GM21515 (cell line): ENCODE data around the gene ID4.
"Not testable (repeated sequence)": the region's sequence is repeated elsewhere in the genome, so short reads cannot be mapped to it uniquely, and the experiment has no call there.

Experiments used
- ATAC-seq: cut with Tn5 transposase; IDR thresholded peaks from one replicate; pipeline ENCODE4 v1.9.1; 2021; ENCODE audit not compliant: unreplicated experiment

ID4 gene

DNA sequence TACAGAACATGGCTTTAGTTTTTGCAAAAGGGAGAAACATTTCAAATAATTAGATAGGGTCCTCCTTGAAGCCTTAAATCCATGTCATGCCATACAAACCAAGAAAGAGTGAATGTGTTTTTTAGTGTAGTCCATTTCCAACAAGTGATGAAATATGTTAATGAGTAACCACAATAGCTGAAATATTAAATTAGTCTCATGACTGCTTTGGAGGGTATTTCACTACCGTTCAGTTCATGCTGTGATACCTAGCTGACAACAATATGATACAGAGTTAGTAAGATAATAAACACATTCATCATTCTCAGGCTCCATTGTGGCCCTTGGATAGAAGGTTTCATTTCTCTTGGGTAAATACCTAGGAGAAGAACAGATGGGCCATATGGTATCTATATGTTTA, 5.8 kb upstream of the ID4 start:
- no peak for ATAC-seq

- no peak for ATAC-seq
These were observed 3.2 kb upstream of the ID4 start for GRCh38 chr6:19833947-19834346.

DNA sequence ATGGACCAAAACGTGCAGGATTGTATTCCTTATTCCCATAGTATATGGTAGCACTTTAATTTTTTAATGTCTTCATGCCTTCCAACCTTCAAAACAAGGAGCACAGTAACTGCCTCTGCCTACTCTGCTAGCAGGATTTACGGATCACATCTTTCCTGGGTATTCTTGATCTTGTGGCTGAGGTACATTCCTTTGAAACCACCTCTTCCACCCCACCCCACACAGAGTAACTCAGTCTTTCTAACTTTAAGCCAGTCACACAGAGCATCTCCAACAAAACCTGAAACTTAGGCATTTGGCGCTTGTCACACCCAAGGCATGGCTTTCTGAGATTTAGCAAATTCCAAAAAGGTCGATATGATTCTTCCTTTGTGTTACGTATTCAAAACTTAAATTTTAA, 2.3 kb upstream of the ID4 start:
- no peak for ATAC-seq

- no peak for ATAC-seq
These were observed 1.6 kb upstream of the ID4 start for GRCh38 chr6:19835605-19836004.

DNA sequence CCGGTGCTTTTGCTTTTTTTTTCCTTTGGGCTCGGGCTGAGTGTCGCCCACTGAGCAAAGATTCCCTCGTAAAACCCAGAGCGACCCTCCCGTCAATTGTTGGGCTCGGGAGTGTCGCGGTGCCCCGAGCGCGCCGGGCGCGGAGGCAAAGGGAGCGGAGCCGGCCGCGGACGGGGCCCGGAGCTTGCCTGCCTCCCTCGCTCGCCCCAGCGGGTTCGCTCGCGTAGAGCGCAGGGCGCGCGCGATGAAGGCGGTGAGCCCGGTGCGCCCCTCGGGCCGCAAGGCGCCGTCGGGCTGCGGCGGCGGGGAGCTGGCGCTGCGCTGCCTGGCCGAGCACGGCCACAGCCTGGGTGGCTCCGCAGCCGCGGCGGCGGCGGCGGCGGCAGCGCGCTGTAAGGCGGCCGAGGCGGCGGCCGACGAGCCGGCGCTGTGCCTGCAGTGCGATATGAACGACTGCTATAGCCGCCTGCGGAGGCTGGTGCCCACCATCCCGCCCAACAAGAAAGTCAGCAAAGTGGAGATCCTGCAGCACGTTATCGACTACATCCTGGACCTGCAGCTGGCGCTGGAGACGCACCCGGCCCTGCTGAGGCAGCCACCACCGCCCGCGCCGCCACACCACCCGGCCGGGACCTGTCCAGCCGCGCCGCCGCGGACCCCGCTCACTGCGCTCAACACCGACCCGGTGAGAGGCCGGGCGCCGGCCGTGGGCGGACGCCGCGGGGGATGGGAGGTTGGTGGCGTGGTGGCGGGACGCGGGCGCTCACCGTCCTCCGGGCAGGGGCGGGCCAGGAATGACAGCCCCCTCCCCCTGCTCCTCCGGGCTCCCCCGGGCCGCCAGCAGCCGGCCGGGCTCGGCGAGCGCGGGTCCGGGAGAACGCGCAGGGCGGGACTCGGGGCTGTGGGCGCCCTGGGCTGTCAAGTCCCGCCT, 606 bp downstream of the ID4 start:
- ATAC-seq = no peak

DNA sequence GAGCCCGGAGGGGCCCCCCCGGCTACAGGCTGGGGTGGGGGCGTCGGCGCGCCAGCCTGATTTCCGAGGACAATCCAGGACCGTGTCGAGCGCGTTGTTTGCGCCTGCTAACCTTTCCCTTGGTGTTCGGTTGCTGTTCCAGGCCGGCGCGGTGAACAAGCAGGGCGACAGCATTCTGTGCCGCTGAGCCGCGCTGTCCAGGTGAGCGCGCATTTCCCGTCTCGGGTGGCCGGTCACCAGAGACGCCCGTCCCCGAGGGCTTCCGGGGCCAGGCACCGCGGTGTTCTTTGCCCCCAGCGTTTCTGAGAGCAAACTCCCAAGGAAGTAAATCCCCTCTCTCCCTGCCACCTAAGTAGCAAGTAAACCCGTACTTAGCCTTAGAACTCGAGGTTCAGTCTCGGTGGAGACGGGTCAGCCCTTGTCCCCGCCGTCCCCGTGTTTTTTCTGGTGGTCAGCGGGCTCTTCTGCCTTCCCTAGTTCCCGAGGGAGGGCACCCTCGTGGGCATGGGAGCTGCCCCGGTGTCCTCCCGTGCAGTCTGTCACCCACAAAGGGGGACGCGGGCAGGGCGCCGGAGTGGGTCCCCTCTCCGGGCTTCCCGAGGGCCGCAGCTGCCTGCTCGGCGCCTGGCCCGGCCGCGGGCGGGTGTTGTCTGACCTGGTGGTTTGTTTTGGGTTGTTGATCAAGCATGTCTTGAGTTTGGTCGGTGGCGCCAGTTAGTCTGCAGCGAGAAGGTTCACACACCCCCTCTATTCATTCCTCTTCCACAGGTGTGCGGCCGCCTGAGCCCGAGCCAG, 1.5 kb downstream of the ID4 start:
- ATAC-seq = no peak

DNA sequence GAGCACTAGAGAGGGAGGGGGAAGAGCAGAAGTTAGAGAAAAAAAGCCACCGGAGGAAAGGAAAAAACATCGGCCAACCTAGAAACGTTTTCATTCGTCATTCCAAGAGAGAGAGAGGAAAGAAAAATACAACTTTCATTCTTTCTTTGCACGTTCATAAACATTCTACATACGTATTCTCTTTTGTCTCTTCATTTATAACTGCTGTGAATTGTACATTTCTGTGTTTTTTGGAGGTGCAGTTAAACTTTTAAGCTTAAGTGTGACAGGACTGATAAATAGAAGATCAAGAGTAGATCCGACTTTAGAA, 2.0 kb downstream of the ID4 start:
- ATAC-seq = no peak

- no peak for ATAC-seq
These were observed 2.6 kb downstream of the ID4 start for GRCh38 chr6:19839788-19840187.

DNA sequence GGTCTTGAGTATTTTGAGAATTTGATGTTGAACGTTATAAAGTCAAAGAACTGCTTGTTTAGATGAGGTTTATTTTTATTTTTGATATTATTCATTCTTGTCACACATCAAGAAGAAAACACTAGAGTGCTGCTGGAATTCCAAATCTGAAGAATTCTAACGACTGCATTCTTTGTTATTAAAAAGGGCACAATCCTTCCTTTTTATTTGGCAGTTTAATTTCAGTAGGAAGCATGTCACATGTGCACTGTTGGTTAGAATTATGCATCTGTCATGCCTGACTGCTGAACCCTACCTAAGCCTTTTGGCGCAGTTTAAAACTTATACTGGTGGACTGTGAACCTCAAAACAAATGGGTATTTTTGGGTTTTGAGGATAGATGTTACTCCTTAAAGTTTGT, 4.0 kb downstream of the ID4 start:
- no peak for ATAC-seq

DNA sequence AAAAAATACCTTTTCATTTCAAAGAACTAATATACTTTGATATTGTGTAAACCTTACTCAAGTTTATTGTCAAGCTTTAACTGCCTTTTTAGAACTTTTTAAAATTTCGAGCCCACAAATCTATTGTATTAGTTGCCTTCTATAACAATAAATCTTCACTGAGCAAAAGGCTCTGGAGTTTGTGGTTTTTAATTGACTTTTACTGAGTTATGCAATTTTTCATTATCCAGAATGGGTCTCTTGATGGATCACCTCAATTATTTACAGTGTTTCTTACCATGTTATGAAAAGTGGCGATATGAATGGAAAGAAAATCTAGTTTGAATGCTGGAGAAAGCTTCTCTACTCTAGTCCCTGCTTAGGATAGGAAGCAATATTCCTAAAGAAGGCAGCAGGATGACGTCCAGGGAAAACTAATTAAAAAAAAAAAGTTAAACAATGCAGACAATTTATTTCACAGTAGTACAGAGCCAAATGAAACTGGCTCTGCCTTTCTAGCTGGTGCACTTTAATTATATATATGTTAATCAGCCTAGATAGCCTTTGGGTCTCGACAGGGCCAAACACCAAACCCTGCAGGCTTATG, 5.0 kb downstream of the ID4 start:
- ATAC-seq = no peak

- no peak for ATAC-seq
These were observed 7.5 kb downstream of the ID4 start for GRCh38 chr6:19844689-19845088.

GRCh38 chr6:19845266-19846041, 8.3 kb downstream of the ID4 start:
- no peak for ATAC-seq

- no peak for ATAC-seq
These were observed 11.4 kb downstream of the ID4 start for GRCh38 chr6:19848465-19849029.

GRCh38 chr6:19849196-19849595, 12.0 kb downstream of the ID4 start:
- no peak for ATAC-seq

DNA sequence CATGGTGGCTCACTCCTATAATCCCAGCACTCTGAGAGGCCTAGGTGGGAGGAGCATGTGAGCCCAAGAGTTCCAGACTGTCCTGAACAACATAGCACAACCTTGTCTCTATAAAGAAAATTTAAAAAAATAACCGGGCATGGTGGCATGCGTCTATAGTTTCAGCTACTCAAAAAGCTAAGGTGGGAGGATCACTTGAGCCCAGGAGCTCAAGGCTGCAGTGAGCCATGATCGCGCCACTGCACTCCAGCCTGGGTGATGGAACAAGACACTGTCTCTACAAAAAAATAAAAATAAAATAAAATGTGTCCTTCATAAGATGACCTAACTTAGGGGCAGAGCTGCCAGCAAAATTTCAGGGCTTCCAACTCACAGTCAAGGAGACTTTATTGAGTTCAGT, 12.6 kb downstream of the ID4 start:
- ATAC-seq = no peak

- no peak for ATAC-seq
These were observed 14.3 kb downstream of the ID4 start for GRCh38 chr6:19851241-19852089.

DNA sequence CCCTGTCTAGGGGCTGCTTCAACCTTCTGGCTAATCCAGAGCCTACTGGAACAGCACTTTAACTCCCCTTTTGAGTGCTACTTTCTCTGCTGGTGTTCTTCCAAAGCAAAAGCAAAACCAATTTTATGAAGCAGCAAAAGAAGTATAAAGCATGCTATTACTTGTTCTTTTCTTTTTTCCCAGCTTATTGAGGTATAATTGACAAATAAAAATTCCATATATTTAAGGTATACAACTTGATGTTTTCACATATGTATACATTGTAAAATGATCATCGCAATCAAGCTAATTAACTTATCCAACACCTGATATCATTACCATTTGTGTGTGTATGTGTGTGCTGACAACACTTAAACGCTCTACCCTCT, 14.9 kb downstream of the ID4 start:
- ATAC-seq = no peak

DNA sequence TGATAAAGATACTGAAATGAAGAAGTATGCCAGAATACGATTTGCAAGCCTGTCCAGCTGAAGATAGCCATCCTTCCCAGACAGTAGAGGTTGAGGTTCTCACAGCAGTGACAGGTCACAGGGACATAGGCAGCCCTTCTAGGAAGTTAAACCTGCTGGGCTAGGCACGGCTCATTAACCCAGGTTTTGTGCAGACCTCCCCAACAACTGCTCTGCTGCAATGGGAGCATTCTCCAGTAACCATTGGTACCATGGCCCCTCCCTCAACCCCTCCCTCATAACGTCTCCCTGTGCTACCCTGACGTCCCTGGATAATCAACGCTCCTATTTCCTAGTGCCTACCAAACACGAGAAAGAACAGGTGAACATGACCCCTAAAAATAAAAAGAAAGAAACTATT, 15.8 kb downstream of the ID4 start:
- no peak for ATAC-seq

DNA sequence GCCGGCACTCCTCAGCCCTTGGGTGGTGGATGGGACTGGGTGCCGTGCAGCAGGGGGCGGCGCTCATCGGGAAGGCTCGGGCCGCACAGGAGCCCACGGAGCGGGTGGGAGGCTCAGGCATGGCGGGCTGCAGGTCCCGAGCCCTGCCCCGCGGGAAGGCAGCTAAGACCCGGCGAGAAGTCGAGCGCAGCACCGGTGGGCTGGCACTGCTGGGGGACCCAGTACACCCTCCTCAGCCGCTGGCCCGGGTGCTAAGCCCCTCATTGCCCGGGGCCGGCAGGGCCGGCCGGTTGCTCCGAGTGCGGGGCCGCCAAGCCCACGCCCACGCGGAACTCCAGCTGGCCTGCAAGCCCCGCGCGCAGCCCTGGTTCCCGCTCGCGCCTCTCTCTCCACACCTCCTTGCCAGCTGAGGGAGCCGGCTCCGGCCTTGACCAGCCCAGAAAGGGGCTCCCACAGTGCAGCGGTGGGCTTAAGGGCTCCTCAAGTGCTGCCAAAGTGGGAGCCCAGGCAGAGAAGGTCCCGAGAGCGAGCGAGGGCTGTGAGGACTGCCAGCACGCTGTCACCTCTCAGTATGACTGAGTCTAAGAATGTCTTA, 17.3 kb downstream of the ID4 start:
- ATAC-seq = not testable (repeated sequence)

DNA sequence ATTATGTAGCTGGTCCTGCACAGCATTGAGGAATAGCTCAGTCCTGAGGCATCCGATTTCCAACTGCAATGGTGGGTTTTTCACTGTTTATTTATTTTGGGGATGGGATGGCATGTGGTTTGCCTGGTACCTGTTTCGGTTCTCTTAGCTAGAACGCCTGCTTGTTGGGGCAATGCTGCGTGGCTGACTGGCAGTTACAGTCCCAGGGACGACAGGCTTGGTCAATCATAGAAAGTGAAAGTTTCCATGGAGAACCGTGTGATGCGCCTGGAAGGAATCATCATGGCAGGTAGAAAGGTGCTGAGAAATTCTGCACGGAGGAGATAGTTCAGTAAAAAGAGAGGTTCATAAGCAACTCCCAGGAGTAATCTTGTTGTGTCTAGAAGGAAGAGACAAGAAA, 18.4 kb downstream of the ID4 start:
- no peak for ATAC-seq
